ENCODE data around the gene ESRRA. TPM values are rescaled to one million over a fixed set of nuclear protein-coding genes. Genes with fewer than 3 reads are reported as not detected.
A peak's percentile ranks its signal among the peaks of the same experiment; 100 is the strongest.

Gene ESRRA
- total RNA-seq, 1 donor from 2014 or later: 12.0 TPM

GRCh38 chr11:64352099-64352994 lies 47.0 kb downstream of the ESRRA start:
- DNase-seq: no peak

GRCh38 chr11:64352995-64353714 lies 47.8 kb downstream of the ESRRA start:
- no peak for DNase-seq

- DNase-seq: no peak
Measured at GRCh38 chr11:64353715-64354506, 48.6 kb downstream of the ESRRA start.

GRCh38 chr11:64355078-64355940 lies 50.0 kb downstream of the ESRRA start:
- DNase-seq: peak; percentile 24

GRCh38 chr11:64356498-64357411 lies 51.4 kb downstream of the ESRRA start:
- DNase-seq: no peak

GRCh38 chr11:64357446-64357845 lies 52.1 kb downstream of the ESRRA start:
- DNase-seq: no peak

GRCh38 chr11:64357904-64358535 lies 52.7 kb downstream of the ESRRA start:
- no peak for DNase-seq

GRCh38 chr11:64358536-64358906 lies 53.2 kb downstream of the ESRRA start:
- no peak for DNase-seq

- DNase-seq: no peak
Measured at GRCh38 chr11:64358907-64359711, 53.8 kb downstream of the ESRRA start, which contains the start of gene RPS6KA4. TSS of gene RPS6KA4 (plus strand) at chr11:64359162. CDS start at chr11:64359236, 74 bp downstream.

- no peak for DNase-seq
Measured at GRCh38 chr11:64359712-64360445, 54.6 kb downstream of the ESRRA start.

- no peak for DNase-seq
Measured at GRCh38 chr11:64360448-64360921, 55.2 kb downstream of the ESRRA start.

GRCh38 chr11:64361659-64362058 lies 56.3 kb downstream of the ESRRA start:
- DNase-seq: no peak

- DNase-seq: no peak
Measured at GRCh38 chr11:64362339-64362738, 57.0 kb downstream of the ESRRA start.

GRCh38 chr11:64364435-64364834 lies 59.1 kb downstream of the ESRRA start:
- no peak for DNase-seq

GRCh38 chr11:64364911-64365310 lies 59.6 kb downstream of the ESRRA start:
- DNase-seq: no peak
